Measurements from ENCODE around the gene NPIPA3.
"Not testable (repeated sequence)": the region's sequence is repeated elsewhere in the genome, so short reads cannot be mapped to it uniquely, and the experiment has no call there.

DNA sequence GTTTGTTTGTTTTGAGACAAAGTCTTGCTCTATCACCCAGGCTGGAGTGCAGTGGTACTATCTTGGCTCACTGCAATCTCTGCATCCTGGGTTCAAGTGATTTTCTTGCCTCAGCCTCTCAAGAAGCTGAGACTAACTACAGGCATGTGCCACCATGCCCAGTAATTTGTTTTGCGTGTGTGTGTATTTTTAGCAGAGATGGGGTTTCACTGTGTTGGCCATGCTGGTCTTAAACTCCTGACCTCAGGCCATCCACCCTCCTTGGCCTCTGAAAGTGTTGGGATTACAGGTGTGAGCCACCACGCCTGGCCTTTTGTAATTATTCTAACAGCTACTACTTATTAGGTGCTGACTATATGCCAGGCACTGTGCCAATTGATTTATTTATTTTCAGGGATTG lies 72.4 kb downstream of the NPIPA3 start:
- TF ChIP-seq, protein P1, sequence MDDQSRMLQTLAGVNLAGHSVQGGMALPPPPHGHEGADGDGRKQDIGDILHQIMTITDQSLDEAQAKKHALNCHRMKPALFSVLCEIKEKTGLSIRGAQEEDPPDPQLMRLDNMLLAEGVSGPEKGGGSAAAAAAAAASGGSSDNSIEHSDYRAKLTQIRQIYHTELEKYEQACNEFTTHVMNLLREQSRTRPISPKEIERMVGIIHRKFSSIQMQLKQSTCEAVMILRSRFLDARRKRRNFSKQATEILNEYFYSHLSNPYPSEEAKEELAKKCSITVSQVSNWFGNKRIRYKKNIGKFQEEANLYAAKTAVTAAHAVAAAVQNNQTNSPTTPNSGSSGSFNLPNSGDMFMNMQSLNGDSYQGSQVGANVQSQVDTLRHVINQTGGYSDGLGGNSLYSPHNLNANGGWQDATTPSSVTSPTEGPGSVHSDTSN (IDR thresholded peaks at IDR 0.05), result not testable (repeated sequence)
- not testable (repeated sequence) for TF ChIP-seq POLR2A (IDR thresholded peaks at IDR 0.05; ENCODE audit: low read length)

Measured in A549 (cell line).